Urinary bladder (tissue), 4 donors: Measurements from ENCODE around the gene LHX1. TPM values are rescaled to one million over a fixed set of nuclear protein-coding genes. Genes with fewer than 3 reads are reported as not detected.

Source experiments
- DNase-seq: peaks from one replicate; pipeline ENCODE4 v3.0.0-alpha.2; 2015; ENCODE audit errors: extremely low spot score
- H3K27ac ChIP-seq: one replicate; pipeline ENCODE4 v1.5.1; 2013; ENCODE audit warnings: low read depth, mild to moderate bottlenecking, moderate library complexity
- H3K36me3 ChIP-seq: one replicate; pipeline ENCODE4 v1.6.1; 2013; ENCODE audit warnings: mild to moderate bottlenecking, moderate library complexity; ENCODE audit not compliant: insufficient read depth
- H3K4me1 ChIP-seq: one replicate; pipeline ENCODE4 v1.6.1; 2013; ENCODE audit warnings: mild to moderate bottlenecking, moderate library complexity; ENCODE audit not compliant: insufficient read depth
- H3K4me3 ChIP-seq: one replicate; pipeline ENCODE4 v1.5.1; 2013; ENCODE audit warnings: low read depth, low read length
- WGBS: extraction: QIAGEN DNeasy Blood & Tissue Kit; methylation state at CpG from one replicate; pipeline ENCODE4 v1.1.7; 2013; 5-methylcytosine and 5-hydroxymethylcytosine counted together
- polyA plus RNA-seq: library from polyadenylated mRNA; stranded (reverse); fragments of 200-250 nt; gene quantifications from one replicate; pipeline ENCODE4 v1.2.3, GENCODE V29; 2013
- total RNA-seq: library from RNA; depleted of rRNA; stranded (reverse); fragments of >200 nt; gene quantifications from one replicate; pipeline ENCODE4 v1.2.3, GENCODE V29; 2014
- donor health status: healthy with polysubstance abuse.
- donor health status: healthy.

LHX1 gene
- total and polyA plus RNA-seq, 2 donors, result 0.05 TPM; not detected in 1

- Histone ChIP-seq H3K4me1 (no peaks in the 10 kb centered on the region), H3K27ac (no peak overlapping the region), H3K4me3 (no peak overlapping the region), H3K36me3 (no peaks in the 10 kb centered on the region)
- WGBS, result 47% methylated on average over 1 of the region's 1 CpG
- no peak for DNase-seq
Measured at GRCh38 chr17:36930583-36930900, 6.7 kb upstream of the LHX1 start.

- no peaks in the 10 kb centered on the region for H3K4me1 ChIP-seq
- H3K36me3 ChIP-seq, result no peaks in the 10 kb centered on the region
- 25% methylated on average over 7 of the region's 7 CpGs for WGBS
- DNase-seq, result no peak
- no peak overlapping the region for H3K27ac ChIP-seq
- no peak overlapping the region for H3K4me3 ChIP-seq
Measured at GRCh38 chr17:36931096-36931696, 6.1 kb upstream of the LHX1 start.

- 2% methylated on average over 30 of the region's 30 CpGs for WGBS
- DNase-seq, result no peak
- Histone ChIP-seq H3K4me3 (peak overlapping the region; percentile 3), H3K4me1 (no peaks in the 10 kb centered on the region), H3K27ac (no peak overlapping the region), H3K36me3 (no peaks in the 10 kb centered on the region)
Measured at GRCh38 chr17:36931697-36932382, 5.4 kb upstream of the LHX1 start.

GRCh38 chr17:36932383-36932693, 4.9 kb upstream of the LHX1 start:
- no peak overlapping the region for H3K27ac ChIP-seq
- DNase-seq, result no peak
- peak overlapping the region; percentile 3 for H3K4me3 ChIP-seq
- H3K36me3 ChIP-seq, result no peaks in the 10 kb centered on the region
- H3K4me1 ChIP-seq, result no peaks in the 10 kb centered on the region
- WGBS, result 2% methylated on average over 16 of the region's 16 CpGs

GRCh38 chr17:36932694-36933511, 4.4 kb upstream of the LHX1 start:
- no peak for DNase-seq
- Histone ChIP-seq H3K4me1 (no peaks in the 10 kb centered on the region), H3K27ac (no peak overlapping the region), H3K36me3 (no peaks in the 10 kb centered on the region), H3K4me3 (no peak overlapping the region)
- 5% methylated on average over 40 of the region's 40 CpGs for WGBS

GRCh38 chr17:36933512-36934143, 3.6 kb upstream of the LHX1 start:
- DNase-seq, result no peak
- WGBS, result 5% methylated on average over 23 of the region's 23 CpGs
- no peak overlapping the region for H3K27ac ChIP-seq
- H3K4me1 ChIP-seq, result no peaks in the 10 kb centered on the region
- H3K4me3 ChIP-seq, result no peak overlapping the region
- no peaks in the 10 kb centered on the region for H3K36me3 ChIP-seq

- no peak overlapping the region for H3K4me3 ChIP-seq
- no peak for DNase-seq
- WGBS, result 4% methylated on average over 26 of the region's 26 CpGs
- no peaks in the 10 kb centered on the region for H3K36me3 ChIP-seq
- no peaks in the 10 kb centered on the region for H3K4me1 ChIP-seq
- no peak overlapping the region for H3K27ac ChIP-seq
Measured at GRCh38 chr17:36934144-36934691, 3.1 kb upstream of the LHX1 start.

GRCh38 chr17:36934692-36935630, 2.3 kb upstream of the LHX1 start:
- 2% methylated on average over 79 of the region's 79 CpGs for WGBS
- H3K27ac ChIP-seq, result no peak overlapping the region
- no peak for DNase-seq
- no peak overlapping the region for H3K4me3 ChIP-seq
- H3K4me1 ChIP-seq, result no peaks in the 10 kb centered on the region
- H3K36me3 ChIP-seq, result no peaks in the 10 kb centered on the region

GRCh38 chr17:36935671-36936454, 1.4 kb upstream of the LHX1 start:
- DNase-seq, result no peak
- no peak overlapping the region for H3K27ac ChIP-seq
- no peaks in the 10 kb centered on the region for H3K36me3 ChIP-seq
- no peak overlapping the region for H3K4me3 ChIP-seq
- 2% methylated on average over 49 of the region's 49 CpGs for whole genome bisulfite sequencing
- H3K4me1 ChIP-seq, result no peaks in the 10 kb centered on the region

GRCh38 chr17:36936455-36937000, 747 bp upstream of the LHX1 start:
- WGBS, result 2% methylated on average over 58 of the region's 58 CpGs
- peak overlapping the region; percentile 9 for H3K4me3 ChIP-seq
- no peaks in the 10 kb centered on the region for H3K4me1 ChIP-seq
- H3K27ac ChIP-seq, result no peak overlapping the region
- no peak for DNase-seq
- H3K36me3 ChIP-seq, result no peaks in the 10 kb centered on the region

GRCh38 chr17:36937959-36938565, 787 bp downstream of the LHX1 start:
- DNase-seq, result no peak
- H3K36me3 ChIP-seq, result no peaks in the 10 kb centered on the region
- no peak overlapping the region for H3K27ac ChIP-seq
- no peak overlapping the region for H3K4me3 ChIP-seq
- no peaks in the 10 kb centered on the region for H3K4me1 ChIP-seq
- WGBS, result 3% methylated on average over 36 of the region's 36 CpGs

- Histone ChIP-seq H3K4me1 (no peaks in the 10 kb centered on the region), H3K27ac (no peak overlapping the region), H3K4me3 (no peak overlapping the region), H3K36me3 (no peaks in the 10 kb centered on the region)
- DNase-seq, result no peak
- 4% methylated on average over 25 of the region's 25 CpGs for WGBS
Measured at GRCh38 chr17:36938566-36939051, 1.3 kb downstream of the LHX1 start.
